Mesothelial cell of epicardium (in vitro differentiated cells): ENCODE measurements around the gene TMTC1. TPM values are rescaled to one million over a fixed set of nuclear protein-coding genes. Genes with fewer than 3 reads are reported as not detected.

ENCODE experiments used
- DNase-seq, 2 experiments: peaks; one replicate each; pipeline ENCODE4 v3.0.0; 2021; ENCODE audit warnings: low spot score in 2 of 2; ENCODE audit not compliant: unreplicated experiment in 2 of 2
- H3K27ac Mint-ChIP-seq: 2 replicates; pipeline ENCODE4 v1.8.0; 2021; ENCODE audit warnings: mixed read lengths
- H3K27me3 Mint-ChIP-seq: 2 replicates; pipeline ENCODE4 v1.8.0; 2021; ENCODE audit warnings: low read depth, mixed read lengths
- H3K36me3 Mint-ChIP-seq: 2 replicates; pipeline ENCODE4 v1.8.0; 2021; ENCODE audit warnings: mixed read lengths
- H3K4me1 Mint-ChIP-seq: 2 replicates; pipeline ENCODE4 v1.8.0; 2021; ENCODE audit warnings: mixed read lengths
- H3K4me3 Mint-ChIP-seq: 2 replicates; pipeline ENCODE4 v1.8.0; 2021; ENCODE audit warnings: mild to moderate bottlenecking, moderate library complexity, mixed read lengths
- H3K9me3 Mint-ChIP-seq: 2 replicates; pipeline ENCODE4 v1.8.0; 2021; ENCODE audit warnings: mixed read lengths
- CTCF ChIP-seq: fragments of 200-600 bp; sonication (generic); IDR thresholded peaks from one replicate; pipeline ENCODE4 v1.5.0; 2021; ENCODE audit warnings: antibody characterized with exemption; ENCODE audit not compliant: unreplicated experiment
- total RNA-seq: library from RNA; stranded (reverse); gene quantifications from 3 replicates; pipeline ENCODE4 v1.2.1, GENCODE V29; 2021

TMTC1 gene
- total RNA-seq, 1 donor from 2014 or later, result 1.0 TPM

- no peak for DNase-seq
- Mint-ChIP-seq H3K4me1 (peaks cover 3% of the 10 kb centered on the region), H3K9me3 (no peaks in the 10 kb centered on the region), H3K27ac (no peak overlapping the region), H3K4me3 (no peak overlapping the region), H3K36me3 (no peaks in the 10 kb centered on the region), H3K27me3 (no peaks in the 10 kb centered on the region)
- TF ChIP-seq CTCF, result peak; percentile 87
Measured at GRCh38 chr12:29519585-29520182, 264.1 kb downstream of the TMTC1 start.

GRCh38 chr12:29518407-29518806 lies 265.3 kb downstream of the TMTC1 start:
- TF ChIP-seq CTCF, result no peak
- Mint-ChIP-seq H3K27me3 (no peaks in the 10 kb centered on the region), H3K4me1 (peaks cover 3% of the 10 kb centered on the region), H3K36me3 (no peaks in the 10 kb centered on the region), H3K4me3 (no peak overlapping the region), H3K27ac (no peak overlapping the region), H3K9me3 (no peaks in the 10 kb centered on the region)
- no peak for DNase-seq

DNA sequence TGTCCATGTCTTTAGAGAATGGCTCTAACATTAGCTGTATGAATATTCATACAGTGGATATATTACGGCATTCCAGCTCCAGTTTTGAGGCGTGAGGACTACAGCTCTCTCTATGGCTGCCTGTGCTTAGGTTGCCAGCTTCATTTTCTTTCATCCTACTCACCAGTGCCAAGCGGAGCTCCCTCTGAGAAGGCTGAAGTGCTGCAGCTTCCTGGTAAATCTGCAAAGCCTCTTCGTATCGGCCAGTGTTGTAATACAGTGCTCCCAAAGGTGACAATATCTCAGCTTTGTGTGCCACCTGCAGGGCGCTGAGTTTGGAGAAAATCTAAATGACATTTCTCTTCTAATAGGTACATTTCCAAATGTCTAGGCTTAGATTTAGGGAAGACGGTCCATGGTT lies 266.5 kb downstream of the TMTC1 start:
- DNase-seq, result no peak
- TF ChIP-seq CTCF, result no peak
- Mint-ChIP-seq H3K36me3 (no peaks in the 10 kb centered on the region), H3K27me3 (no peaks in the 10 kb centered on the region), H3K27ac (no peak overlapping the region), H3K4me3 (no peak overlapping the region), H3K4me1 (peaks cover 3% of the 10 kb centered on the region), H3K9me3 (no peaks in the 10 kb centered on the region)

GRCh38 chr12:29516431-29516875 lies 267.3 kb downstream of the TMTC1 start:
- H3K27me3 Mint-ChIP-seq, result no peaks in the 10 kb centered on the region
- TF ChIP-seq CTCF, result no peak

DNA sequence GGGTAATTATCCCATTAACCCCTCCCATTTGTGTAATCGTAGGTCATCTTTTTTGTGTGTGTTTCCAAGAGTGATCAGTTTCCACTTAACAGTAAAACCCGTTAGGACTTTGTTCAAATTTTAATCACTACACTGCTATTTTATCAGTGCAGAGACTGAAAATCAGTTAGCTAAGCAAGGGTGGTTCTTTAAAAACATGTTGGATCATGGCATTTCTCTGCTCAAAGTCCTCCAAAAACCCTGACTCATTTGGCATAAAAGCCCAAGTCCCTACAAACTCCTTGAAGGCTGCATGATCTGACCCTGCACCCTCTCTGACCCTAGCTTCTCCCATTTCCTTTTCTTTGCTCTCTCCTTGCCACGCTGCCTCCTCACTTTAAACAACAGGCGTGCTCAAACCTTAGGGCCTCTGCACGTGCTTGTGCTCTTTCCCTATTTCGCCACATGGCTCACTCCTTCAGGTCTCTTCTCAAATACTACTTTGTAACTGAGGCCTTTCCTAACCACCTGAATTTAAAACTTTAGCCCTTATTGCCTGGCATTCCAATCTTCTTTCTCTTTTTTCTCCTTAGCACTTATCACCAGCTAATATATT lies 273.1 kb downstream of the TMTC1 start:
- no peak overlapping the region for H3K4me3 Mint-ChIP-seq
- no peaks in the 10 kb centered on the region for H3K9me3 Mint-ChIP-seq
- no peaks in the 10 kb centered on the region for H3K27me3 Mint-ChIP-seq
- no peaks in the 10 kb centered on the region for H3K4me1 Mint-ChIP-seq
- no peaks in the 10 kb centered on the region for H3K36me3 Mint-ChIP-seq
- no peak for DNase-seq
- TF ChIP-seq CTCF, result no peak
- H3K27ac Mint-ChIP-seq, result no peak overlapping the region

More at GRCh38 chr12:29516431-29516875, 267.3 kb downstream of the TMTC1 start:
- no peak overlapping the region for H3K4me3 Mint-ChIP-seq
- no peaks in the 10 kb centered on the region for H3K9me3 Mint-ChIP-seq
- H3K36me3 Mint-ChIP-seq, result no peaks in the 10 kb centered on the region
- no peak for DNase-seq
- H3K4me1 Mint-ChIP-seq, result peaks cover 3% of the 10 kb centered on the region
- H3K27ac Mint-ChIP-seq, result no peak overlapping the region
